A549 treated with Hydrocortisone at 1 μM for 4 hours (cell line): Measurements from ENCODE around the gene PYM1. TPM values are rescaled to one million over a fixed set of nuclear protein-coding genes. Genes with fewer than 3 reads are reported as not detected.

Source experiments
- total RNA-seq: library from RNA; stranded (reverse); fragments of 200-300 nt; extraction: Qiagen RNA extraction; gene quantifications from 5 replicates; pipeline ENCODE4 v1.2.3, GENCODE V29; 2022

PYM1 gene
- total RNA-seq = 39.8 to 42.5 TPM (median 41.0 TPM) in 5 replicates

GRCh38 chr12:55927588-55928502 is at the start of gene PYM1:
Gene PYM1, minus strand, starts transcription at chr12:55927894. Its CDS starts 133 bp downstream, at chr12:55927761.

DNA sequence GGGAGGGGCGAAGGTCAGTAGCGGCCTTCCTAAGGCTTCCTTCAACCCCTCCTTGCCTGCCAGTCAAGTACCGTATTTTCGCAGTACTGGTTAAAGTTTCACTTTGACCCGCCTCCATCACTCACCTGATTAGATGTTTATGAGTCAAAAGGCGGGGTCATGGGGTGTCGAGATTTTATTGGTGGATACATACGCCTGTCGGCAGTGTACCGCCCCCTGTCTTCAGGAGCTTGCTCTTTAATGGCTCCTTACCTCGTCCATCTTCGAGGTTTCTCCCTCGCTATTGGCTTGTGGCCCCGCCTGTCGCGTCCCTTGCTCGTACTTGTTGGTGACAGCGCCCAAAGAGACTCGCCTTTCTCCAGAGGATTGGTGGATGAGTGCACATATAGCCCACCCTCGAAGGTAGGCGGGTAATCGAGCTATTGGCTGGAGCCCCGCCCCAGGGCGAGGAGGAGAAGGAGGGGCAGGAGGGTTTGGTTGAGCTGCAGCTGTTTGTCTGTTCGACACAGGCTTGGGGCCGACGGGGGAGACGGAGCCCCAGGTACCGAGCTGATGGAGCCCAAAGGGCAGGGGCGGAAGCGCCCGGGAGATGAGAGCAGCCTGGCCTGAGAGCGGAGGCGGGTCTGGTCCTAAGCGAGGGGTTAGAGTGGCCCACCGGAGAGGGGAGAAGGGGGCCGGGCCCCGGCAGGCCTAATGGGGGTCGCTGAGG is 46.1 kb upstream of the PYM1 start, which contains the start of gene RAB5B:
TSS of gene RAB5B (plus strand) at position 480 of the 709 bp plus-strand sequence. CDS start 12,883 bp downstream, outside the sequence.

GRCh38 chr12:55966408-55967281 is 39.0 kb upstream of the PYM1 start, which contains the start of gene CDK2:
Gene CDK2, plus strand, starts transcription at chr12:55966830. Its CDS starts 179 bp downstream, at chr12:55967009.

DNA sequence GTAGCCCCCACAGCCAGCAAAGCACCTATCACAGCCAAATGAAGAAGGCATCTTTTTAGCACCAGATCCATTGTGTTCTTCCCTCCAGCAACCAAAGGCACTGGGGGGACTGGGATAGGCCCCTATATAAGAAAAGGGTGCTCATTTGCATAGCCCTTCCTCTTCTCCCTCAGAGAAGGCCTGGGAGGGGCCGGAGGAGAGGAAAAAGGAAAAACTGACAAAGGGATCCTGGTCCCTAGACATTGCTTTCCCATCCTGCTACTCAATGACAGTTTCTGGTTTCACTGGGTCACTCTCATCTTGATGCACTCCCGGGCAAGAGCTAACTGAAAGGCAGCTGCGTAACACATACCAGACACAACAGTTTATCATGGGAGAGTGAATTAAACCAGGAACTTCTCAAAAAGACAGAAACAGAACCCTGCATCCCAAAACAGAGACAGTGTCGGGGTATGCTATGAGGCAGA is 38.3 kb upstream of the PYM1 start, which contains the start of gene PMEL:
TSS of gene PMEL (minus strand) at position 102 of the 467 bp plus-strand sequence. CDS start at position 71, 31 bp downstream.

DNA sequence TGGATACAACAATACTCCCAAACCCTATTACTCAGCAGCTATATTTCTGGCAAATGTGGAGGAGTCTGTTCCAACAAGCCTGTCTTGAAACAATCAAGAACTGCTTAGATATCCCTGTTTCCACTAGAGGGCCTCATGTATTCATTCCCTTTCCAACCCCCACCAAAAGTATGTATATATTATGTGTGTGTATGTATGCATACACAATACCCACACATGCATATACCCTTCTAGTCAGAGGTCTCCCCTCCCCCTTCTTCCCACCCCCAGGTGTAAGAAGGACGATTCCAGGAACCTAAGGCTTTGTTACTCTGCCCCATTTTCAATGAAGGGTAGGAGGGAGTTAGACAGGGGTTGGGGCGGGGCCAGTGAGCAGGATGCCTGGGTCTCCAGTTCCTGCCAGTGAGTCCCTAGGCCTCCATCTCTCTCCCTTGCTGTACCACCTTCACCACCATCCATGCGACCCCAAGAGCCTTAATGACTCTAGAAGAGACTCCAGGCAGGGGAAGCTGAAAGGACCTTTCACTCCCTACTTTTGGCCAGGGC is 3.1 kb upstream of the PYM1 start, which contains the start of gene DGKA:
TSS of gene DGKA (plus strand) at position 392 of the 546 bp plus-strand sequence. CDS start 5,342 bp downstream, outside the sequence.

Other genes with a start within 250 kb of the PYM1 start
- gene ITGA7, start 220.0 kb downstream of the PYM1 start, total RNA-seq = 1.3 to 2.2 TPM (median 1.7 TPM) in 5 replicates
- 101 to 160 TPM (median 145 TPM) in 5 replicates for gene BLOC1S1, start 211.8 kb downstream of the PYM1 start, total RNA-seq
- gene RDH5, start 207.5 kb downstream of the PYM1 start, total RNA-seq = 1.6 to 2.7 TPM (median 2.1 TPM) in 5 replicates
- 657 to 725 TPM (median 676 TPM) in 5 replicates for gene CD63, start 198.9 kb downstream of the PYM1 start, total RNA-seq
- 3.2 to 4.7 TPM (median 3.8 TPM) in 5 replicates for gene GDF11, start 184.8 kb downstream of the PYM1 start, total RNA-seq
- 94.8 to 121 TPM (median 98.4 TPM) in 5 replicates for gene SARNP, start 110.2 kb downstream of the PYM1 start, total RNA-seq
- gene ORMDL2, start 109.9 kb downstream of the PYM1 start, total RNA-seq = 54.8 to 108 TPM (median 99.4 TPM) in 5 replicates
- 17.9 to 30.5 TPM (median 22.2 TPM) in 5 replicates for gene DNAJC14, start 98.3 kb downstream of the PYM1 start, total RNA-seq
- gene MMP19, start 85.0 kb downstream of the PYM1 start, total RNA-seq = 0.35 to 0.68 TPM (median 0.60 TPM) in 5 replicates
- gene DGKA, start 3.3 kb upstream of the PYM1 start, total RNA-seq = 19.0 to 23.5 TPM (median 21.9 TPM) in 5 replicates
- 0.47 to 1.4 TPM (median 1.0 TPM) in 5 replicates for gene PMEL, start 38.1 kb upstream of the PYM1 start, total RNA-seq
- gene CDK2, start 38.9 kb upstream of the PYM1 start, total RNA-seq = 47.5 to 58.7 TPM (median 52.8 TPM) in 5 replicates
- 26.1 to 35.8 TPM (median 33.9 TPM) in 5 replicates for gene RAB5B, start 46.2 kb upstream of the PYM1 start, total RNA-seq
- gene SUOX, start 69.4 kb upstream of the PYM1 start, total RNA-seq = 7.2 to 10.2 TPM (median 9.5 TPM) in 5 replicates
- 2.2 to 2.8 TPM (median 2.6 TPM) in 5 replicates for gene IKZF4, start 93.1 kb upstream of the PYM1 start, total RNA-seq
- 493 to 887 TPM (median 760 TPM) in 5 replicates for gene RPS26, start 114.0 kb upstream of the PYM1 start, total RNA-seq
- 0.78 to 1.5 TPM (median 1.1 TPM) in 5 replicates for gene ERBB3, start 152.3 kb upstream of the PYM1 start, total RNA-seq
- gene PA2G4, start 176.7 kb upstream of the PYM1 start, total RNA-seq = 268 to 375 TPM (median 283 TPM) in 5 replicates
- gene RPL41, start 188.7 kb upstream of the PYM1 start, total RNA-seq = 4,103 to 6,224 TPM (median 5,662 TPM) in 5 replicates
- gene ZC3H10, start 190.4 kb upstream of the PYM1 start, total RNA-seq = 2.9 to 3.6 TPM (median 3.1 TPM) in 5 replicates
- 63.6 to 69.7 TPM (median 65.9 TPM) in 5 replicates for gene ESYT1, start 200.4 kb upstream of the PYM1 start, total RNA-seq
- 66.8 to 83.8 TPM (median 78.9 TPM) in 5 replicates for gene MYL6B, start 224.7 kb upstream of the PYM1 start, total RNA-seq
- 2,179 to 2,596 TPM (median 2,229 TPM) in 5 replicates for gene MYL6, start 230.5 kb upstream of the PYM1 start, total RNA-seq